ENCODE data around the gene LRMDA.

Gene LRMDA

DNA sequence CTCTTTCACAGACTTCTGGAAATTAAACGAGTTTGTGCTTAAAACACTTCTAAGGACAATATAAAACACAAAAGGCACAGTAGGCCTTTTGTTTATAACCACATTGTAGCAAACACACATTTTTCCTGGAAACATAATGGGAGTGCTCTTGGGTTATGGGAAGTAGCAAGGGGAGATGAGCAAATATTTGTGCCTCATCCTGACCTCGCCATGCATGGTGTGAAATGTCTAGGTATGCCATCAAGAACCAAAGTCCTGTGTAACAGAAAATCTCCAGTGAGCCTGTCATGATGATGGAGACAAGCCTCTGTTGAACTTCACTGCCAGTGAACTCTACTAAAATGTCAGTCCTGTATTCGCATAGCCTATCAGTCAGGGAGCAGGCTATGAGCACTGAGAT lies 1029.6 kb downstream of the LRMDA start:
- H3K79me2 ChIP-seq (ENCODE audit: insufficient read depth, low read depth) = no peaks in the 10 kb centered on the region
- H2AFZ ChIP-seq (ENCODE audit: low read depth) = no peak overlapping the region
- H3K27me3 ChIP-seq (ENCODE audit: insufficient read depth, low read depth) = no peaks in the 10 kb centered on the region
- no peak overlapping the region for H3K9ac ChIP-seq
- TF ChIP-seq, protein P1, sequence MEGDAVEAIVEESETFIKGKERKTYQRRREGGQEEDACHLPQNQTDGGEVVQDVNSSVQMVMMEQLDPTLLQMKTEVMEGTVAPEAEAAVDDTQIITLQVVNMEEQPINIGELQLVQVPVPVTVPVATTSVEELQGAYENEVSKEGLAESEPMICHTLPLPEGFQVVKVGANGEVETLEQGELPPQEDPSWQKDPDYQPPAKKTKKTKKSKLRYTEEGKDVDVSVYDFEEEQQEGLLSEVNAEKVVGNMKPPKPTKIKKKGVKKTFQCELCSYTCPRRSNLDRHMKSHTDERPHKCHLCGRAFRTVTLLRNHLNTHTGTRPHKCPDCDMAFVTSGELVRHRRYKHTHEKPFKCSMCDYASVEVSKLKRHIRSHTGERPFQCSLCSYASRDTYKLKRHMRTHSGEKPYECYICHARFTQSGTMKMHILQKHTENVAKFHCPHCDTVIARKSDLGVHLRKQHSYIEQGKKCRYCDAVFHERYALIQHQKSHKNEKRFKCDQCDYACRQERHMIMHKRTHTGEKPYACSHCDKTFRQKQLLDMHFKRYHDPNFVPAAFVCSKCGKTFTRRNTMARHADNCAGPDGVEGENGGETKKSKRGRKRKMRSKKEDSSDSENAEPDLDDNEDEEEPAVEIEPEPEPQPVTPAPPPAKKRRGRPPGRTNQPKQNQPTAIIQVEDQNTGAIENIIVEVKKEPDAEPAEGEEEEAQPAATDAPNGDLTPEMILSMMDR (conservative IDR thresholded peaks at IDR 0.05; ENCODE audit: low read depth, low read length) = no peak
- no peak overlapping the region for H3K4me3 ChIP-seq (IDR thresholded peaks at IDR 0.05; ENCODE audit: insufficient read depth, low read depth, low read length)
- H4K20me1 ChIP-seq (ENCODE audit: insufficient read depth) = no peaks in the 10 kb centered on the region
- H3K36me3 ChIP-seq (ENCODE audit: insufficient read depth) = no peaks in the 10 kb centered on the region
- H3K4me2 ChIP-seq = no peak overlapping the region
- no peaks in the 10 kb centered on the region for H3K4me1 ChIP-seq (ENCODE audit: low read depth, poor library complexity, severe bottlenecking)
- H3K27ac ChIP-seq = no peak overlapping the region

DNA sequence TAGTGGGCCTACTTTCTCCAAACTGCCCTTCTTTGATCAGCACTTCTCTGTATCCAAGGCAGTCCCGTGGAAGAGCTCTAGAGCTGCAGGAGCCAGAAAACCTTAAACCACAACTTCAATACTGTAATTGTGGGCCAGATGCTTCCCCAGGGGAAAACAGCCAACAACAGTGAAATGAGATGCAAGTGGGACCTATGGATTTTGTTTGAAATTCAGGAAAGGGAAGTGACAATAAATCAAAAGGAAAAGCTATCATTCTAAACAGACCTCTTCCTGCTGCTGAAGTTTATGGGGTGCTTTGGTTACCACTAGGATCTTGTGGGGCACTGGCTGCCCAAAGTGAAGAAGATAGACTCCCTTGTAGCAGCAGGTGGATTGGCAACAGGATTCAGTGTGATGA lies 1031.7 kb downstream of the LRMDA start:
- H2AFZ ChIP-seq (ENCODE audit: low read depth) = no peak overlapping the region
- H3K9ac ChIP-seq = no peak overlapping the region
- no peaks in the 10 kb centered on the region for H3K4me1 ChIP-seq (ENCODE audit: low read depth, poor library complexity, severe bottlenecking)
- H3K79me2 ChIP-seq (ENCODE audit: insufficient read depth, low read depth) = no peaks in the 10 kb centered on the region
- no peaks in the 10 kb centered on the region for H4K20me1 ChIP-seq (ENCODE audit: insufficient read depth)
- no peaks in the 10 kb centered on the region for H3K27me3 ChIP-seq (ENCODE audit: insufficient read depth, low read depth)
- H3K4me3 ChIP-seq (IDR thresholded peaks at IDR 0.05; ENCODE audit: insufficient read depth, low read depth, low read length) = no peak overlapping the region
- no peak overlapping the region for H3K4me2 ChIP-seq
- TF ChIP-seq, protein P1 (conservative IDR thresholded peaks at IDR 0.05; ENCODE audit: low read depth, low read length) = no peak
- no peaks in the 10 kb centered on the region for H3K36me3 ChIP-seq (ENCODE audit: insufficient read depth)
- H3K27ac ChIP-seq = no peak overlapping the region

DNA sequence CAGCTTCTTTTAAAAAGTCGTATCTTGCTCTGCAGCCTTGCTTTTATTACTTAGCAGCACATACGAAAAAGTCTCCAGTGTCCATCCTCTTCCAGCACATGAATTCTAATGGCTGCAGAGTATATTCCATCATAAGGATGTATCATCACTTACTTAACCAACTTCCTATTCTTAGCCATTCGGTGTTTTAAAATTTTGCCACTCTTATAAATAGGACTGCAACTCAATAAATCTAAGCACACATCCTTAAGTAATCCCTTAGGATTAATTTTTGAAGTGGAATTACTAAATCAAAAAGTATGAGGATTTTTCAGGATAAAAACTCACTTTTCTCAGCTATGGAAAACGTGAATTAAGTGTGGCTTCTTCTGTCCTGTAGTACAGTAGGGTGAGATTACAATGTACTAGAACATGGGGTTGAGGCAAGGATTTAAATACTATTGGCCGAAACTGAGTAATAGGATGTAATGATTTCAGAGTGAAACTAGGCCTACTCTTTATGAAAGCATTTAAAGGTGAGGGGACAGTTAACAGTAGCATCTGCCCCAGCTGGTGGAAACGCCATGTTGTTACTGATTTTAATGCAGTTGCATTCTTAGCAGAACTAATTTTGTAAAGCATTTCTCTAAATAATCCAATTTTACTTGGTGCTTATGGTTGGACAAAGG lies 1035.5 kb downstream of the LRMDA start:
- Histone ChIP-seq H3K9ac (no peak overlapping the region), H4K20me1 (ENCODE audit: insufficient read depth) (no peaks in the 10 kb centered on the region), H3K4me1 (ENCODE audit: low read depth, poor library complexity, severe bottlenecking) (no peaks in the 10 kb centered on the region)

DNA sequence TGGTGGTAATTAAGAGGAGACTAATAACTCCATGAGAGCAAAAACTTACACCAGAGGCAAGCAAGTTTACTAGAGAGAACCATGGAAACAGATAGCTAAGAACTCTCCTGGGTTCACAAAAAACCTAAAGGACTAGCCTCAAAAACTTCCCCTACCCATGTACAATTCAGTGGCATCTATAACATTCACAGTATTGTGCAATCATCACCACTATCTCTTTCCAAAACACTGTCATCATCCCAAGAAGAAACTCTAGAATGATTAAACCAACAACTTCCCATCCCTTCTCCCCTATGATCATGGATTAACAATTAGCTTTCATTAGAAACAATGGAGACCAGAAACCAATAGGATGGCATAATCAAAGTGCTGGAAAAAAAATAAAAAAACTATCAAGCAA lies 1038.3 kb downstream of the LRMDA start:
- H2AFZ ChIP-seq (ENCODE audit: low read depth) = no peak overlapping the region
- H3K79me2 ChIP-seq (ENCODE audit: insufficient read depth, low read depth) = no peaks in the 10 kb centered on the region
- H3K4me2 ChIP-seq = no peak overlapping the region
- no peak overlapping the region for H3K4me3 ChIP-seq (IDR thresholded peaks at IDR 0.05; ENCODE audit: insufficient read depth, low read depth, low read length)
- H4K20me1 ChIP-seq (ENCODE audit: insufficient read depth) = no peaks in the 10 kb centered on the region
- TF ChIP-seq, protein P1 (conservative IDR thresholded peaks at IDR 0.05; ENCODE audit: low read depth, low read length) = no peak
- no peaks in the 10 kb centered on the region for H3K27me3 ChIP-seq (ENCODE audit: insufficient read depth, low read depth)
- no peaks in the 10 kb centered on the region for H3K4me1 ChIP-seq (ENCODE audit: low read depth, poor library complexity, severe bottlenecking)
- H3K9ac ChIP-seq = no peak overlapping the region
- no peaks in the 10 kb centered on the region for H3K36me3 ChIP-seq (ENCODE audit: insufficient read depth)
- no peak overlapping the region for H3K27ac ChIP-seq

More for the DNA sequence above, 1035.5 kb downstream of the LRMDA start:
- Histone ChIP-seq H3K27ac (no peak overlapping the region), H3K36me3 (ENCODE audit: insufficient read depth) (no peaks in the 10 kb centered on the region), H3K27me3 (ENCODE audit: insufficient read depth, low read depth) (no peaks in the 10 kb centered on the region), H3K4me2 (no peak overlapping the region), H2AFZ (ENCODE audit: low read depth) (no peak overlapping the region), H3K4me3 (IDR thresholded peaks at IDR 0.05; ENCODE audit: insufficient read depth, low read depth, low read length) (no peak overlapping the region), H3K79me2 (ENCODE audit: insufficient read depth, low read depth) (no peaks in the 10 kb centered on the region)
- TF ChIP-seq, protein P1 (conservative IDR thresholded peaks at IDR 0.05; ENCODE audit: low read depth, low read length) = no peak
